Endothelial cell of umbilical vein (primary cell): Measurements from ENCODE around the gene ATXN2. TPM values are rescaled to one million over a fixed set of nuclear protein-coding genes. Genes with fewer than 3 reads are reported as not detected.
"Not testable (repeated sequence)": the region's sequence is repeated elsewhere in the genome, so short reads cannot be mapped to it uniquely, and the experiment has no call there.

Source experiments
- BruUV-seq: library from RNA; stranded (reverse); fragments of 400-500 nt; replicated peaks from 2 replicates; lab custom pipeline; 2021; lab: Mats Ljungman, UMichigan
- CTCF ChIA-PET: fragments of 300-600, 350-600 bp; sonication (Branson Sonifier 250); formaldehyde crosslinking; loops from one replicate; lab custom pipeline; 2021; ENCODE audit warnings: antibody characterized with exemption, inconsistent platforms; lab: Charles Lee
- POLR2A ChIA-PET: fragments of 300-600, 350-600 bp; sonication (Branson Sonifier 250); formaldehyde crosslinking; loops from one replicate; lab custom pipeline; 2021; ENCODE audit warnings: antibody characterized with exemption, inconsistent platforms; lab: Charles Lee
- DNase-seq: peaks from one replicate; pipeline ENCODE4 v3.0.0-alpha.2; 2011; ENCODE audit warnings: low read depth, low spot score
- FAIRE-seq: peaks from 2 replicates; lab custom pipeline; 2011; peaks lifted over from hg19 to GRCh38; lab: Jason Lieb, UNC
- H2AFZ ChIP-seq: 2 replicates; pipeline ENCODE4 v1.6.0; 2012; ENCODE audit warnings: low read depth, low read length, control low read depth, inconsistent platforms
- H3K27ac ChIP-seq: 2 replicates; pipeline ENCODE4 v1.5.1; 2011; ENCODE audit warnings: low read depth, mild to moderate bottlenecking, control low read depth, low read length, moderate library complexity; ENCODE audit not compliant: insufficient read depth
- H3K27me3 ChIP-seq, 2 experiments: 2 replicates each; pipeline versions ENCODE4 v1.6.0 to v1.6.1; 2011; ENCODE audit warnings: low read length in 2 of 2, mixed read lengths in 1 of 2; ENCODE audit not compliant: control insufficient read depth in 2 of 2, insufficient read depth in 2 of 2
- H3K36me3 ChIP-seq, 2 experiments: 2 replicates in 1 of 2; 3 replicates in 1 of 2; pipeline ENCODE4 v1.5.1; 2011; ENCODE audit warnings: low read length in 2 of 2, mild to moderate bottlenecking in 1 of 2, moderate library complexity in 1 of 2; ENCODE audit not compliant: control insufficient read depth in 2 of 2, insufficient read depth in 2 of 2; ENCODE audit errors: extremely low read depth in 1 of 2
- H3K4me1 ChIP-seq: 3 replicates; pipeline ENCODE4 v1.5.1; 2011; ENCODE audit warnings: mild to moderate bottlenecking, low read length; ENCODE audit not compliant: control insufficient read depth, insufficient read depth; ENCODE audit errors: extremely low read depth
- H3K4me2 ChIP-seq: 2 replicates; pipeline ENCODE4 v1.6.1; 2011; ENCODE audit warnings: low read length, control low read depth, mixed read lengths; ENCODE audit not compliant: insufficient read depth
- H3K4me3 ChIP-seq, 3 experiments: fragments of 200-600 bp in 1 of 3; sonication (generic), shearing (Covaris generic) in 1 of 3; replicated peaks in 1 of 3; 2 replicates each; pipeline ENCODE4 v1.5.1; 2011 to 2016; ENCODE audit warnings: control low read depth in 3 of 3, low read length in 3 of 3, mild to moderate bottlenecking in 2 of 3, inconsistent platforms in 1 of 3, low read depth in 1 of 3, moderate library complexity in 1 of 3; ENCODE audit not compliant: insufficient read depth in 1 of 3
- H3K79me2 ChIP-seq: 2 replicates; pipeline ENCODE4 v1.6.0; 2012; ENCODE audit warnings: low read length, inconsistent platforms; ENCODE audit not compliant: control insufficient read depth, insufficient read depth
- H3K9ac ChIP-seq: replicated peaks from 2 replicates; pipeline ENCODE3; 2011; ENCODE audit warnings: low read length, control low read depth; ENCODE audit not compliant: insufficient read depth; ENCODE audit errors: extremely low read depth
- H3K9me1 ChIP-seq: replicated peaks from 3 replicates; pipeline ENCODE4 v1.6.0; 2011; ENCODE audit warnings: mild to moderate bottlenecking, low read length; ENCODE audit not compliant: control insufficient read depth, insufficient read depth; ENCODE audit errors: extremely low read depth
- H3K9me3 ChIP-seq: replicated peaks from 2 replicates; pipeline ENCODE4 v1.5.1; 2012; ENCODE audit warnings: low read length, inconsistent platforms; ENCODE audit not compliant: control insufficient read depth, insufficient read depth
- H4K20me1 ChIP-seq: replicated peaks from 2 replicates; pipeline ENCODE3; 2011; ENCODE audit warnings: mild to moderate bottlenecking, low read length; ENCODE audit not compliant: control insufficient read depth, insufficient read depth; ENCODE audit errors: extremely low read depth
- EZH2 ChIP-seq: IDR thresholded peaks from 2 replicates; pipeline ENCODE4 v1.6.1; 2012; ENCODE audit warnings: borderline replicate concordance, low read depth, mild to moderate bottlenecking, moderate library complexity, low read length, inconsistent platforms; ENCODE audit not compliant: severe bottlenecking
- FOS ChIP-seq: IDR thresholded peaks from 2 replicates; pipeline ENCODE4 v1.6.1; 2011; ENCODE audit warnings: mild to moderate bottlenecking, low read length, moderate library complexity, borderline replicate concordance; ENCODE audit not compliant: insufficient read depth
- GATA2 ChIP-seq: IDR thresholded peaks from 2 replicates; pipeline ENCODE4 v1.7.0; 2011; ENCODE audit warnings: low read depth, mild to moderate bottlenecking, moderate library complexity, mixed read lengths, low read length; ENCODE audit not compliant: insufficient read length, insufficient read depth
- JUN ChIP-seq: IDR thresholded peaks from 2 replicates; pipeline ENCODE4 v1.6.1; 2011; ENCODE audit warnings: borderline replicate concordance, low read depth; ENCODE audit not compliant: insufficient read length, insufficient read depth
- MYC ChIP-seq: IDR thresholded peaks from one replicate; pipeline ENCODE4 v1.6.1; 2011; ENCODE audit warnings: mild to moderate bottlenecking, low read depth, low read length
- POLR2A ChIP-seq: IDR thresholded peaks from 2 replicates; pipeline ENCODE4 v1.6.1; 2012; ENCODE audit warnings: low read depth, mild to moderate bottlenecking, control low read depth, low read length
- POLR2AphosphoS5 ChIP-seq: IDR thresholded peaks from 2 replicates; pipeline ENCODE4 v1.6.1; 2012; ENCODE audit warnings: low read depth, mild to moderate bottlenecking, control low read depth, low read length, moderate library complexity; ENCODE audit not compliant: insufficient read depth
- dilution Hi-C: fragments of 300-500 bp; cut with MboI; formaldehyde crosslinking; loops from one replicate; pipeline ENCODE4 v1.15.0; 2019; ENCODE audit warnings: low sequenced_read_pairs; ENCODE audit not compliant: extremely low pct_ligation_motif_present
- intact Hi-C: fragments of 100-400 bp; cut with micrococcal nuclease; formaldehyde crosslinking; loops from one replicate; pipeline ENCODE4 v1.10.0; 2022
- polyA plus RNA-seq, 4 experiments: library from polyadenylated mRNA; depleted of rRNA in 3 of 4; stranded (reverse) in 3 of 4; unstranded in 1 of 4; fragments of >200 nt; gene quantifications; 2 replicates each; pipeline versions ENCODE4 v1.2.1 to v1.2.3, GENCODE V29; 2011 to 2012; ENCODE audit warnings: missing spikeins in 1 of 4
- total RNA-seq: library from RNA; stranded (reverse); gene quantifications from 2 replicates; pipeline ENCODE4 v1.2.3, GENCODE V29; 2021
- TF ChIP-seq, protein P1 (sequence below): IDR thresholded peaks from 2 replicates; pipeline ENCODE4 v1.6.1; 2011; ENCODE audit not compliant: insufficient read depth, insufficient read length
- TF ChIP-seq, protein P2 (sequence below), 2 donors: IDR thresholded peaks; 1 replicate in 1 of 2; 2 replicates in 1 of 2; pipeline ENCODE4 v1.5.1; 2011; ENCODE audit warnings: low read length in 2 of 2, mild to moderate bottlenecking in 2 of 2, moderate library complexity in 2 of 2, control low read depth in 1 of 2, inconsistent platforms in 1 of 2, low read depth in 1 of 2; ENCODE audit not compliant: insufficient read depth in 1 of 2; ENCODE audit errors: extremely low read depth in 1 of 2

Gene ATXN2
- total and polyA plus RNA-seq, 2 donors (not counting 3 experiments of a cell fraction or from before 2014, with no cell fraction given), result 58.9 to 86.7 TPM

- H2AFZ ChIP-seq, result no peak overlapping the region
- no peaks in the 10 kb centered on the region for H3K36me3 ChIP-seq
- dilution Hi-C loops, result no loop called here
- CTCF ChIA-PET, result no interaction called here
- FAIRE-seq (no peak), DNase-seq (no peak)
- POLR2A ChIA-PET, result no interaction called here
- BruUV-seq, result no TSS peak
- H3K9me3 ChIP-seq, result no peaks in the 10 kb centered on the region
- no peaks in the 10 kb centered on the region for H3K27me3 ChIP-seq
- intact Hi-C loops, result no loop called here
- H3K4me3 ChIP-seq, result no peak overlapping the region
- H3K9me1 ChIP-seq, result no peaks in the 10 kb centered on the region
- no peak overlapping the region for H3K9ac ChIP-seq
- no peaks in the 10 kb centered on the region for H4K20me1 ChIP-seq
- H3K27ac ChIP-seq, result no peak overlapping the region
- TF ChIP-seq, protein P1, sequence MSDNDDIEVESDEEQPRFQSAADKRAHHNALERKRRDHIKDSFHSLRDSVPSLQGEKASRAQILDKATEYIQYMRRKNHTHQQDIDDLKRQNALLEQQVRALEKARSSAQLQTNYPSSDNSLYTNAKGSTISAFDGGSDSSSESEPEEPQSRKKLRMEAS, result no peak
- no peak for TF ChIP-seq POLR2A
- no peak for TF ChIP-seq FOS
- TF ChIP-seq POLR2AphosphoS5, result no peak
- TF ChIP-seq GATA2, result no peak
- no peak for TF ChIP-seq EZH2
- TF ChIP-seq MYC, result no peak
- TF ChIP-seq JUN, result no peak
- TF ChIP-seq, protein P2, sequence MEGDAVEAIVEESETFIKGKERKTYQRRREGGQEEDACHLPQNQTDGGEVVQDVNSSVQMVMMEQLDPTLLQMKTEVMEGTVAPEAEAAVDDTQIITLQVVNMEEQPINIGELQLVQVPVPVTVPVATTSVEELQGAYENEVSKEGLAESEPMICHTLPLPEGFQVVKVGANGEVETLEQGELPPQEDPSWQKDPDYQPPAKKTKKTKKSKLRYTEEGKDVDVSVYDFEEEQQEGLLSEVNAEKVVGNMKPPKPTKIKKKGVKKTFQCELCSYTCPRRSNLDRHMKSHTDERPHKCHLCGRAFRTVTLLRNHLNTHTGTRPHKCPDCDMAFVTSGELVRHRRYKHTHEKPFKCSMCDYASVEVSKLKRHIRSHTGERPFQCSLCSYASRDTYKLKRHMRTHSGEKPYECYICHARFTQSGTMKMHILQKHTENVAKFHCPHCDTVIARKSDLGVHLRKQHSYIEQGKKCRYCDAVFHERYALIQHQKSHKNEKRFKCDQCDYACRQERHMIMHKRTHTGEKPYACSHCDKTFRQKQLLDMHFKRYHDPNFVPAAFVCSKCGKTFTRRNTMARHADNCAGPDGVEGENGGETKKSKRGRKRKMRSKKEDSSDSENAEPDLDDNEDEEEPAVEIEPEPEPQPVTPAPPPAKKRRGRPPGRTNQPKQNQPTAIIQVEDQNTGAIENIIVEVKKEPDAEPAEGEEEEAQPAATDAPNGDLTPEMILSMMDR (IDR thresholded peaks at IDR 0.05; ENCODE audit: extremely low read depth in 1 of 2, insufficient read depth in 1 of 2, low read depth in 1 of 2, low read length in 2 of 2), result no peak
- H3K4me2 ChIP-seq, result no peak overlapping the region
- H3K79me2 ChIP-seq, result peaks cover 16% of the 10 kb centered on the region
- peaks cover 7% of the 10 kb centered on the region for H3K4me1 ChIP-seq
These were observed 3.2 kb upstream of the ATXN2 start for GRCh38 chr12:111602348-111602747.

- H3K27ac ChIP-seq, H3K4me3 ChIP-seq, H4K20me1 ChIP-seq, H3K9me3 ChIP-seq, dilution Hi-C loops, DNase-seq, H2AFZ ChIP-seq, BruUV-seq, H3K9ac ChIP-seq, H3K36me3 ChIP-seq, FAIRE-seq, CTCF ChIA-PET, intact Hi-C loops, H3K9me1 ChIP-seq, H3K27me3 ChIP-seq, H3K4me2 ChIP-seq: not testable (repeated sequence)
- H3K79me2 ChIP-seq, result peaks cover 29% of the 10 kb centered on the region
- peaks cover 16% of the 10 kb centered on the region for H3K4me1 ChIP-seq
- POLR2A ChIA-PET, result interaction anchor here (0.7 kb wide), 1 partner anchor 823 kb away, joined by 3 read pairs; no protein-coding TSS in a partner anchor
These were observed 1.9 kb upstream of the ATXN2 start for GRCh38 chr12:111600986-111601385.
